HG03045 (cell line): Measurements from ENCODE around the gene RNF112.

Source experiments
- ATAC-seq: cut with Tn5 transposase; IDR thresholded peaks from one replicate; pipeline ENCODE4 v1.9.1; 2021; ENCODE audit warnings: mild to moderate bottlenecking, moderate library complexity; ENCODE audit not compliant: unreplicated experiment

Gene RNF112

DNA sequence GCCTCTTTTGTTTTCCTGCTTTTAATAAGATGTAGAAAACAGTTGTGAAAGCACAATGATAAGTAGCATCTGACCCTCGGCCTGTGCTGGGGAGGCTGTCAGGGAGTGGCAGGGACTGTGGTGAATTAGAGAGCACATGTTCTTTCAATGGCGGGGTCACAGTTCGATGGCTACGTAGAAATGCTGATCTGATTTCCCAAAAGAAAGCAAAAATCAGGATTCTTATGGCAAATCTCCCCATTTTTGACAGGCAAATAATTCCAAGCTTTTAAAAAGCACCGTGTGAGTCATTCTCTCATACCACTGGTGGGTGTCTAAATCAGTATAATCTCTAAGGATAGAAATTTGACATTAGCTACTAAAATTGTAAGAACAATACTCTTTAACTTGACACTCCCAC, 36.9 kb upstream of the RNF112 start:
- no peak for ATAC-seq

DNA sequence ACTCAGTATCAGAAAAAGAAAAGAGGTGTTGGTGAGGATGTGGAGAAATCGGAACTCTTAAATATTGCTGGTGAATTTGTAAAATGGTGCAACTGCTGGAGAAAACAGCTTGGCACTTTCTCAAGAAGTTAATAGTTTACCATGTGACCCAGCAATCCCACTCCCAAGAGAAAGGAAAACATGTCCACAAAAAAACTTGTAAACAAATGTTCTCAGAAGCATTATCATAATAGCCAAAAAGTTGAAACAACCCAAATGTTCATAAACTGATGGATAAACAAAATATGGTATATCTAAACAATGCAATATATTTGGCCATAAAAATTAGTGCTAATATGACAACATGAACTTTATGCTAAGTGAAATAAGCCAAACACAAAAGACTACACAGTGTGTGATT, 35.3 kb upstream of the RNF112 start:
- no peak for ATAC-seq

DNA sequence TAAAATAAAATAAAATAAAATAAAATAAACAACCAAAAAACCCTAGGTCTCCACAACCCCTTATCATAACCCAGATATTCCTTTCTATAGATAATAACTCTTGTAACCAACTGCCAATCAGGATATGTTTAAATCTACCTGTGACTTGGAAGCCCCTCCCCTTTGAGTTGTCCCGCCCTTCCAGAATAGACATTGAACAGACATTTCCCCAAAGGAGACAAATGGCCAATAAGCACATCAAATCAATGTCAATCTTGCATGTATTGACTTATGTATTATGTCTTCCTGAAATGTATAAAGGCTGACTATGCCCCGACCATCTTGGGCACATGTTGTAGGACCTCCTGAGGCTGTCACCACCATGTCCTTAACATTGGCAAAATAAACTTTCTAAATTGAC, 34.2 kb upstream of the RNF112 start:
- no peak for ATAC-seq

DNA sequence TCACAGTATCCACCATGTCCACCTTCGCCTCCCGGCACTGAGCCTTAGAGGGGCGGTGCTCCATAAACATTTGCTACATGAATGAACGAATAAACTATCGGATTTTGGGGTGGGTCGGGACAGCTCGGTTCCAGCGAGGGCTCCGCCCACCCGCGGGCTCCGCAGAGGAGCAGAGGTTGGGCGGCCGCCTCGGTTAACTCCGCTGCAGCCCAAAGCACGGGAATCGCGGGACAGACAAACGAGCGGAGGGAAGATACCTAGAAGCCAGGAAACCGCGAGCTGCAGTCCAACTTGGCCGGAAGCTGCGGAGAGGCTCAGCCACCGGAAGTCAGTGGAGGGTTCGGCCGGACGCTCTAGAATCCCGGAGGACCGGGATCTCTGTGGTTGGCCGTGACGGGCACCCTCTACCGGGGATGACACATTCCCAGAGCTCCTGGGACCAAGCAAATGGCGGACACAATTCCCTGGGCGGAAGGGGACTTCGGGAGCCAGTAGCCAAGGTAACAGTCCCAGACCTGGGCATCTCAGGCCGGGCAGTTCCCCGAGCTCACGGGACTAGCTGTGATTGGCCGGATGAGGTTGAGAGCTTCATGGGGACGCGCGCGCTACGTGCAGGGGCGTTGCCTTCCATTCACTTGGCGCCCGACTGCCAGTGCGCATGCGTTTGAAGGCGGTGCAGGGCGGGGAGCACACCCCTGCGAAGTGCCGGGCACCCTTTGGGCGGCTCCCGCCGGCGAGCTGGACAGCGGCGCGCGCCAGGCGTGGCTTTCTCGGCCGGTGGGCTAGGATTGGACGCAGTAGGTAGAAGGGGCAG, 33.2 kb upstream of the RNF112 start:
- peak; percentile 92 for ATAC-seq

DNA sequence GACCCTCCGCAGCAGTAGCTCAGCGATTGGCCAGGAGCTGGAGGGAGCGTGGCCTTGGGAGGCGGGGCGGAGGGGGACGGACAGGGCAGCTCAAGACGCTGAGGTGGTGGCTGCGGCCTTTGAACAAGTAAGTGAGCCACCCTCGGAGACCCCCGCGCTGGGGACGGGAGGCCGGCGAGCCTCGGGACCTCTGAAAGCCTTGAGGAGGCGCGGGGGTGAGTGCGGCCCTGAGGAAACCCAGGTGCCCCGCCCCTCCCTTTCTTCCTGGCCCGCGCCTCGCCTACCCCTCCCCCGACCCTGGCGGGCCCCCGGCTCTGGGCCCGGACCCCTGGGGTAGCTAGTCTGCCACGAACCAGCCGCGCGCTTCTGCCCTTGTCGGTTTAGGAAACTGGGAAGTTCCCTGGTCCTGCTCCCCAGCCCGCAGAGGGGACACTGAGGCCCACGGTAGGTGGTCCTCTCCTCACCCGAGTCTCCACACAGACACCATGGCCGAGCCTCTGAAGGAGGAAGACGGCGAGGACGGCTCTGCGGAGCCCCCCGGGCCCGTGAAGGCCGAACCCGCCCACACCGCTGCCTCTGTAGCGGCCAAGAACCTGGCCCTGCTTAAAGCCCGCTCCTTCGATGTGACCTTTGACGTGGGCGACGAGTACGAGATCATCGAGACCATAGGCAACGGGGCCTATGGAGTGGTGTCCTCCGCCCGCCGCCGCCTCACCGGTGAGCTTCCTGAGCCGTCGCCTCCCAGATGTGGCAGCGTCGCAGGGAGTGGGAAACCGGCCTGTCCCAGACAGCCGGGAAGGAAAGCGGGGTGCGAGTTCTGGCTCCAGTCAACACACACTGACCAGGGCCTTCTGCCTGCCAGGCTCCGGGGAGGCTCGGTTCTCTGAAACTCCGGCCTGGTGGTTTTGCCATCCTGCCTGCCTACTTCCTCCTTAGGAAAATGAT, 32.3 kb upstream of the RNF112 start, which contains the start of gene MAPK7:
Gene MAPK7, plus strand, starts transcription at position 83 of the 945 bp plus-strand sequence. Its CDS starts 403 bp downstream, at position 486.
- peak; percentile 2 for ATAC-seq

DNA sequence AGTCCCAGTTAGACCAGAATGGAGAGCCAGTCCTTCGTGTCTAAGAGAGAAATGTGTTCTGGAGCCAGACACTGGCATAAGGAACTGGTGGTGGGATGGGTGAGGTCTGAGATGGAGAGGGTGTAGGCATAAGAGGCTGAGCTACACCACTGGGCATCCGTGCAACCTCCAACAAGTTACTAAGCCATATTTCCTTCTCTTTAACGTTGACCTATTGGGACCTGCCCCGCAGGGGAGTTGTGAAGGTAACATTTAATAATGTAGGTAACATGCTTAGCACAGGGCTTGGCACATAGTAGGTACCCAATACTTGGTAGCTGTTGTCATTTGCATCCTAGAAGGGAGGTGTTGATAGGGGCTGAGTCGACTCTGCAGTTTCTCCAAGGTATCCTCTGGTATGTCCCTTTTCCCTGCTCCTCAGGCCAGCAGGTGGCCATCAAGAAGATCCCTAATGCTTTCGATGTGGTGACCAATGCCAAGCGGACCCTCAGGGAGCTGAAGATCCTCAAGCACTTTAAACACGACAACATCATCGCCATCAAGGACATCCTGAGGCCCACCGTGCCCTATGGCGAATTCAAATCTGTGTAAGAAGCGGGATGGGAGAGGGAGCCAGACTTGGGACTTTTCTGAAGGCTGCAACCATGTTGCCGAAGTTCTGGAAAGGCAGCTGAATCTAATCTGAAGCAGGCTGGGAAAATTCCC, 31.5 kb upstream of the RNF112 start:
- no peak for ATAC-seq

DNA sequence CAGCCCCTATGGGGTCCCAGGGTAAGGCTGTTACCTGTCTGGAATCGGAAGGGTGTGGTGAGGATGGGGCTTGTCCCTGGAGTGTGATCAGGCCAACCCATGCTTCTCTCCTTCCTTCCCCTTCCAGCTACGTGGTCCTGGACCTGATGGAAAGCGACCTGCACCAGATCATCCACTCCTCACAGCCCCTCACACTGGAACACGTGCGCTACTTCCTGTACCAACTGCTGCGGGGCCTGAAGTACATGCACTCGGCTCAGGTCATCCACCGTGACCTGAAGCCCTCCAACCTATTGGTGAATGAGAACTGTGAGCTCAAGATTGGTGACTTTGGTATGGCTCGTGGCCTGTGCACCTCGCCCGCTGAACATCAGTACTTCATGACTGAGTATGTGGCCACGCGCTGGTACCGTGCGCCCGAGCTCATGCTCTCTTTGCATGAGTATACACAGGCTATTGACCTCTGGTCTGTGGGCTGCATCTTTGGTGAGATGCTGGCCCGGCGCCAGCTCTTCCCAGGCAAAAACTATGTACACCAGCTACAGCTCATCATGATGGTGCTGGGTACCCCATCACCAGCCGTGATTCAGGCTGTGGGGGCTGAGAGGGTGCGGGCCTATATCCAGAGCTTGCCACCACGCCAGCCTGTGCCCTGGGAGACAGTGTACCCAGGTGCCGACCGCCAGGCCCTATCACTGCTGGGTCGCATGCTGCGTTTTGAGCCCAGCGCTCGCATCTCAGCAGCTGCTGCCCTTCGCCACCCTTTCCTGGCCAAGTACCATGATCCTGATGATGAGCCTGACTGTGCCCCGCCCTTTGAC, 30.3 kb upstream of the RNF112 start:
- no peak for ATAC-seq

DNA sequence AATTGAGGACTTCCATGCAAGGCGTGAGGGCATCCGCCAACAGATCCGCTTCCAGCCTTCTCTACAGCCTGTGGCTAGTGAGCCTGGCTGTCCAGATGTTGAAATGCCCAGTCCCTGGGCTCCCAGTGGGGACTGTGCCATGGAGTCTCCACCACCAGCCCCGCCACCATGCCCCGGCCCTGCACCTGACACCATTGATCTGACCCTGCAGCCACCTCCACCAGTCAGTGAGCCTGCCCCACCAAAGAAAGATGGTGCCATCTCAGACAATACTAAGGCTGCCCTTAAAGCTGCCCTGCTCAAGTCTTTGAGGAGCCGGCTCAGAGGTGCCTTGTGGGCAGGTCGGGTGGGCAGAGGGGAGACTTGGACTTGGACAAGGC, 29.7 kb upstream of the RNF112 start:
- ATAC-seq: no peak

DNA sequence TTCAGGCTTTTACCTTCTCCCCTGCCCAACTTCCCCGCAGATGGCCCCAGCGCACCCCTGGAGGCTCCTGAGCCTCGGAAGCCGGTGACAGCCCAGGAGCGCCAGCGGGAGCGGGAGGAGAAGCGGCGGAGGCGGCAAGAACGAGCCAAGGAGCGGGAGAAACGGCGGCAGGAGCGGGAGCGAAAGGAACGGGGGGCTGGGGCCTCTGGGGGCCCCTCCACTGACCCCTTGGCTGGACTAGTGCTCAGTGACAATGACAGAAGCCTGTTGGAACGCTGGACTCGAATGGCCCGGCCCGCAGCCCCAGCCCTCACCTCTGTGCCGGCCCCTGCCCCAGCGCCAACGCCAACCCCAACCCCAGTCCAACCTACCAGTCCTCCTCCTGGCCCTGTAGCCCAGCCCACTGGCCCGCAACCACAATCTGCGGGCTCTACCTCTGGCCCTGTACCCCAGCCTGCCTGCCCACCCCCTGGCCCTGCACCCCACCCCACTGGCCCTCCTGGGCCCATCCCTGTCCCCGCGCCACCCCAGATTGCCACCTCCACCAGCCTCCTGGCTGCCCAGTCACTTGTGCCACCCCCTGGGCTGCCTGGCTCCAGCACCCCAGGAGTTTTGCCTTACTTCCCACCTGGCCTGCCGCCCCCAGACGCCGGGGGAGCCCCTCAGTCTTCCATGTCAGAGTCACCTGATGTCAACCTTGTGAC, 29.1 kb upstream of the RNF112 start:
- no peak for ATAC-seq

DNA sequence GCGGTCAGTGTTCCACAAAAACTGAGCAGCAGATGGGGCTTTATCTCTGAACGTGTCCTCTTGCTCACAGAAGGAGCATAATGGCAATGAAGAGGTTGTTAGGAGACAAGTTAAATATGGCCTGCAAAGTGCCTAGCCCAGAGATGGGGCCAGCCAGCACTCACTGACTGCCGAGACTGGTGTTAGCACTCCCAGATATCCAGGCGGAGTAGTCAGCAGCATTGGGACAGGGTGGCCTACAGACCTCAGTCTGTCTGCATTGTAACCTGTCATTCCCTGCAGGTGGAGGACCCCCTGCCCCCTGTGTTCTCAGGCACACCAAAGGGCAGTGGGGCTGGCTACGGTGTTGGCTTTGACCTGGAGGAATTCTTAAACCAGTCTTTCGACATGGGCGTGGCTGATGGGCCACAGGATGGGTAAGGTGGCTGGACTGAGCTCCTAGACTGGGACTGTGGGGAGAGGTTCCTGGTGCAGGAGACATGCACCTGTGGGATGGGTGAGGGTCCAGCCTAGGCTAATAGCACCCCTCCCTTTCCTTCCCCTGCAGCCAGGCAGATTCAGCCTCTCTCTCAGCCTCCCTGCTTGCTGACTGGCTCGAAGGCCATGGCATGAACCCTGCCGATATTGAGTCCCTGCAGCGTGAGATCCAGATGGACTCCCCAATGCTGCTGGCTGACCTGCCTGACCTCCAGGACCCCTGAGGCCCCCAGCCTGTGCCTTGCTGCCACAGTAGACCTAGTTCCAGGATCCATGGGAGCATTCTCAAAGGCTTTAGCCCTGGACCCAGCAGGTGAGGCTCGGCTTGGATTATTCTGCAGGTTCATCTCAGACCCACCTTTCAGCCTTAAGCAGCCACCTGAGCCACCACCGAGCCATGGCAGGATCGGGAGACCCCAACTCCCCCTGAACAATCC, 28.2 kb upstream of the RNF112 start:
- ATAC-seq: no peak

DNA sequence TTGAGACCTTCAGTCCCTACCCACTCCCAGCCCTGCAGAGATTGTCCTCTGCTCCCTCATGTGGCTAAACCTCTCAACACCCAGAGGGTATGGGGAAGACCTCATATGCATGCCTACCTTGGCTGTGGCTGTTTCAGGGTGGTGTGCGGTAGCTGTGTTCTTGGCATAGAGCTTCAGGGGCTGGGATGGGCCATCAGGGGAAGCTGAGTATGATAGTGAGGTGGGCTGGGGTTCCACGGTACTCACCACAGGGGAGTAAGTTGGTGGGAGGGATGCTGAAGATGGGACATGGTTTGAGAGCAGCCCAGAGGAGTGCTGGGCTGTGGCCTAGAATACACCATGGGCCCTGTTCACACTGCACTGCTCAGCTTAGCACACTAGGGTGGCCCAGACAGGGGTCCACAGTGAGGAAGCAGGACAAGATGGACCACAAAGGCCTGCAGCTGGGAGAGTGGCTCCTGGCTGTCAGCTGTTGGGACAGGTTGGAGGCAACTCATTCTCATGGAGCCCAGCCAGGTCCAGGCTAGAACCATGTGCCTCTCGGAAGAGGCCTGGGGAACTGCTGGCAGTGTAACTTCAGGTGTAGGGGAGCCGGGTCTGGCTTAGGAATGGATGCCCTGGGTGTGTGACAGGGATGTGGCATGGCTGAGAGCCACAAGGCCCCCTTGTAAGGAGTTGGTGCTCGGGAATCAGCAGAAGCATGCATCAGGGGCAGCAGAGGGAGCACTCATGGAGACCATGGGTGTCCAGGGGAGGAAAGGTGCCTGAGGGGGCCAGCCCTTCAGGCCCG, 27.2 kb upstream of the RNF112 start:
- ATAC-seq: no peak

DNA sequence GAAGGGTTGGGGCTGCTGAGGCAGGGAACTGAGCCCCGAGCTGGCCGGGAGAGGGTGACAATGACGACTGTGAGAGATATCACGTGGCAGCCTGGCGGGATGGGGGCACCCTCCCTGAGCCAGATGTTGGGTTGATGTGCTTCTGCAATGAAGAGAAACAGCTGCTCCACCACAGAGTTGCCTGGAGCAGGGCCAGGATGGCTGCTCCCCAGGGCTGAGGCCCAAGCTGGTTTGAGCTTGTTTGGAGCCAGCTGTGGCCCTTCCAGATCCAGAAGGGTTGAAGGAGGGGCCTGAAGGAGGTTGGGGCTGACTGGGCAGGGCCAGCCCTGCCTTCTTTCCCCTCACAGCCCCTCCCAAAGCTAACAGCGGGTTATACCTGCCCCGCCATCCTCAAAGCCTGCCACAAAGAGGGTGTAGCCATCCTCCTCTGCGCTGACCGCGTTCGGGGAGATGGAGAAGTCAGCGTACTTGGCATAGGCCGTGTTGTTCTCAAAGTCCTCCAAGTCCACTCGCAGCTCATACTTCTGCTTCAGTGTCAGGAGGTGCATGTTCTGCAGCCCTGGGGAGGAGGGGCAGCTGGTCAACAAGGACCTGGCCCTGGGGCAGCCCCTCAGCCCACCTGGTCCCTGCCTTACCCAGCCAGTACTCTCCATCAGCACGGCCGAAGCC, 26.2 kb upstream of the RNF112 start:
- ATAC-seq: no peak

DNA sequence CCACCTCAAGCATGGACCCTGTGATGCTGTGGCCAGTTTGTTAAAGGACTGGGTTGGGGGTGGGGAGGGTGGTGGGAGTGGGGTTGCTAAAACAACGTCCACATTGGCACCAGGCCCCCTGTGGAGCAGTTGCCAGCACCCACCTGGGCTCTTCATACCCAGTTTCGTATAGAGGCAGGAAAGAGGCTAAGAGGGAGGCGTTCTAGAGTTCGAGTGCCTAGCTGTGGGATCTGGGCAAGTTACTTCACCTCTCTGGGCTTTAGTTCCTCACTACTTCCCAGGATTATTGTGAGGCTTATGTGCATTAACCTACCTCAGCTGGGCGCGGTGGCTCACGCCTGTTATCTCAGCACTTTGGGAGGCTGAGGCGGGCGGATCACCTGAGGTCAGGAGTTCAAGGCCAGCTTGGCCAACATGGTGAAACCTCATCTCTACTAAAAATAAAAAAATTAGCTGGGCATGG, 25.5 kb upstream of the RNF112 start:
- ATAC-seq: no peak

DNA sequence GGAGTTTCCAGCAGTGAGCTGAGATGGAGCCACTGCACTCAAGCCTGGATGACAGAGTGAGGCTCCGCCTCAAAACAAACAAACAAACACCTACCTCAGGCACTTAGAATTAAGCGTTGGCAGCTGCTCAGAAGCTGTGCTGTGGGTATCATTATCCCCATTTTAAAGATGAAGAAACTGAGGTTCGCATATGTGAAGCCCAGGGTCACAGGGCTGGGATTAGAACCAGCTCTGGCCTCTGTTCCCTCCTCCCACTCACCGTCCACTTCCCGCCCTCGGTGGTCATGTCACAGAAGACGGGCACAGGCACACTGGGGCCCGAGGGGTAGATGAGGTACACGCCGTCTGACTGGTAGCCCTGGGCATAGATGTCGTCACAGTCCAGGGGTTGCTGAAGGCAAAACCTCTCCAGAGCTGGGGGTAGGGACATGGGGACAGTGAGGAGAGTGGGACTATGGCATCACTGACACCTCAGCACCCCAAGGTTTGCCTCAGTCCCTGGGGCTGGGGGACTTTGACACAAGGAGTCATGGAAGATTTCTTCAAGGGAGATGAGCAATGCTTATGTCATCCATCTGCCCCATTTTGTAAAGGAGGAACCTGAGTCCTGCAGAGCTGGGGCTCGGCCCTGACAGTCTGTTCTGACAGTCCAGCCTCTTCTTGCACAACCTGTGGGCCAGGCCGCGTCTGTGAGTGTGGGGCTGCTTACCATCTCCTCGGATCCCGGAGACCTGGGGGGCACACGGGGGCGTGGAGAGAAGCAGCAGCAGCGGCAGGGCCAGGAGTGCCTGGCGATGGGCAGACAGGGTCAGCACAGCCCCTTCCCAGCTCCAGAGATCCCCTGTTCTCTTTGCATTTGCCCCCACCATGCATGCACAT, 24.7 kb upstream of the RNF112 start:
- ATAC-seq: no peak

DNA sequence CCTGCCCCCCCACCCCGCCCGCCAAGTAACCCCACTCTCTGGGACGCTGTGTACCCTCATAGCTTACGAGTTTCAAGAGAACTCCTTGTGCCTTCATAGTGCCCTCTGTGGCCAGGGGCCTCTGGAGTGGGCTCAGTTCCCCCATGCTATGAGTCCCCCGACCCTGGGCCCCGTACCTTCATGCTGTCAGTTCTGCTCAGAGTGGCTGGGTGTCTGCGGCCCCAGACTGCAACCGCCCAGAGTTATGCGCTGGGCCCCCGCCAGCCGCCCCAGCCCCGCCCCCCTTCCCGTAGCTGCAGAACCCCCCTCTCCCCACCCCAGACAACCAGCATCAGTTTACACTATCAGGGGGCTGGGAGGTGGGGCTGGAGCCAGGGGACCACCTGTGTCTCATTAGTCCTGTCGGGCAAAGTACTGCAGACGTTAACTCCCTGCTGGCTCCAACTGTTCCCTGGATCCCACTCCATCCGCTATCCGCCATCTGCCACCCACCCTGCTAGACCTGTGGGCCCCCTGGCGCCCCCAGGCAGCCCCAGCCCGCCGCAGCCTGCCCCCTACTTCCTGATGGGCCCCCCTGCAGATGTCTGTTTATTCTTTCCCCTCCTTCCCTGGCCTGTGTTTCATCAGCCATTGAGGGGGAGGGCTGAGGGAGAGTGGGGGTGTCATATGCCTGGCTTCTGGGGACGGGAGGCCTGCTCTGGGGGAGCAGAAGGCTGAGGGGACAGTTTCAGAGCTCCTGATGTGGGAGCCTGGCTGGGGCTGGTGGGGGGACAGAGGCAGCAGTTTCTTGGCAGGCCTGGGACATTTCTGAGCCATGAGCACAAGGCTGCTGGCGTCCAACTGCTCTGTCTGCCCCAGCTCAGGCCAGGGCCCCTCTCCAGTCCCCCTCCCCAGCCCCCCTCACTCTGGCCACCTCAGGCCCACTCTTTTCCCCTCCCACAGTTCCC, 23.8 kb upstream of the RNF112 start, which contains the start of gene MFAP4:
Gene MFAP4, minus strand, starts transcription at position 217 of the 947 bp plus-strand sequence. Its CDS starts 35 bp downstream, at position 182.
- ATAC-seq: no peak
